GM10266 (cell line): ENCODE measurements around the gene SSBP3.

Experiments
- DNase-seq: peaks from one replicate; pipeline ENCODE4 v3.0.0; 2012; ENCODE audit errors: extremely low spot score
- CTCF ChIP-seq: IDR thresholded peaks from 2 replicates; pipeline ENCODE4 v1.5.1; 2012; ENCODE audit warnings: mild to moderate bottlenecking, low read depth; ENCODE audit not compliant: control insufficient read depth, insufficient read depth; ENCODE audit errors: missing control alignments

The SSBP3 gene

DNA sequence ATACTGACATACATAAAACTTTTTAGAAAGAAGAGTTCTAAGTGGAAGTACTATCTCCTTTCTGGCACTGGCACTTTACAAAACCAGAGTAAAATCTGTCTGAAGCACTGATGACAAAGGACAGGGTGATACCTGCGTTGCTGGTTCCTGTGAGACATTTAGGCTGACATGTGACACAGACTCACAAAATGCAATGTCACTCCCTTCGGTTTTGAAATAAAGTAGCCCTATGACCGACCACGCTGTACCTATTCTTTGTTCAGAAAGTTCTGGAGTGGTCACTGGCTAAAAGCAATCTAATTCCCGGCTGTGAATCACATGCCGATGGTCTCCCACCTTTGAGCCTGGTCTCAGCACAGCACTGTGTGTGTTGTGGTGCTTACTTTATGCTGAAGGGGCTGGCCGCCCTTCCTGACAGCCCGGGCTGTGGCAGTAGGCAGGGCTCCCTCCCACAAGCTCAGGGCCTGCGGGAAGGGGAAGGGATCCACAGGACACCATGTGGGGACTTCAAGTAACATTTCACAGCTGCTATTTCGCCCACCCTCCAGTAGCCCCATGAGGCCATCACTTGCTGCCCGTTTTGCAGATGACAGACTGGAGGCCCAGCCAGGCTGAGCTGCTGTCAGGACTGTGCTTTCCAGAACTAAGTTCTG is 158.2 kb downstream of the SSBP3 start:
- no peak for TF ChIP-seq CTCF
- DNase-seq: no peak

GRCh38 chr1:54246116-54246721 is 160.0 kb downstream of the SSBP3 start:
- DNase-seq: no peak
- no peak for TF ChIP-seq CTCF

DNA sequence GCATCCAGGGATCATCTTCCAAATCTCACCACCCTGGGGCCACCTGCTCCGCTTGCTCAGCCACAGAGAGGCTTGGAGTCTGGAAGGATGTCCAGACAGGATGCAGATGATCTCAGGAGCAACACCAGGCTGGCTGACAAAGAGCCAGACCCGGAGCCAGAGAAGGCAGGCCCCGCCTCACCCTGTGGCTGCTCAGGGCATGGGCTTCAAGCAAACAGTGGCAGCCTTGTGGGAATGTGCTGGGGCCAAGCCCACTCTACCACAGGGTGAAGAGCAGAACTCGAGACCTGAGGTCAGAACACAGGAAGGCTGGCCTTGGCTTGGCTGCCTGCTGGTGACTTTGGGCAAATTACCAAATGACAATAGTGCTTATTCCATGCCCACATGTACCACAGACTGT is 160.7 kb downstream of the SSBP3 start:
- DNase-seq: no peak
- no peak for TF ChIP-seq CTCF

DNA sequence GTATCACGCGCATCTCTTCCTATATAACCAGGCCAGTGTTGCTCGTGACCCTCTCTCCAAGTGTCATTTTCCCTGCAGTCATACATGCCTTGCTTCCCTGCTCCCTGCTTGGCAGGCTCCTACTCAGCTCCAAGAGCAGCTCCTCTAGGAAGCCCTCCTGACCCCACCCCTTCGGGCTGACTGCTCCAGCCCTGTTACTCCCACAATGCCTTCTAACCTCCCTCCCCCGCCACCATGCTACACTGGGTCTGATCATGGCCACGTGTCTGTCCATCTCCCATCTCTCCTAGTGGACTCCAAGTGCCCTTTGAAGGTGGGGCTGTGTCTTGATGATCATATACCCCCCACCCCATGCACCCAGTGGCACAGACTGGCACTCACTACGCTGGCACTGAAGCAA is 161.5 kb downstream of the SSBP3 start:
- DNase-seq: no peak
- no peak for TF ChIP-seq CTCF

DNA sequence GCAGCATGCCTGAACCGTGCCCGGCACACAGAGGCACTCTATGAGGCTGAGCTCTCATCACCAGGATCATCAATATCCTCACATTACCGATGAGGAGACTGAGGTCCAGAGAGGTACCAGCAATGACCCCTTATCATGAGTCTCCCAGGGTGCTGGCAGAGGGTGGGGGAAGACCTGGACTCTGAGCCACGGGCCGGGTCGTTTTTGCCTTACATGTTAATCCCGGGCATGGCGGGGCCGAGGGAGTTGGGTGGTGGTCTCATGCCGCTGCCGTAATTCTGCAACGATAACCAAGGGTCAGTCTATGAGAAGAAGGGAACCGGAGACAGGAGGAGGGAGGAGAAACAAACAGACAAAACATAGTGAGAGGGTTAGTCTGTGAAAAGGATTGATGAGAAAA is 163.2 kb downstream of the SSBP3 start:
- no peak for DNase-seq
- no peak for TF ChIP-seq CTCF

- TF ChIP-seq CTCF: no peak
- no peak for DNase-seq
These were observed 164.8 kb downstream of the SSBP3 start for GRCh38 chr1:54241364-54241763.

GRCh38 chr1:54240741-54241335 is 165.4 kb downstream of the SSBP3 start:
- no peak for TF ChIP-seq CTCF
- no peak for DNase-seq
